Measurements from ENCODE around the gene DOK3.
A peak's percentile ranks its signal among the peaks of the same experiment; 100 is the strongest.

GRCh38 chr5:177553671-177554429 is 44.2 kb upstream of the DOK3 start:
- TF ChIP-seq POLR2A (IDR thresholded peaks at IDR 0.05) = peak in 1 of 2 donors; percentile 12
- TF ChIP-seq, protein P1, sequence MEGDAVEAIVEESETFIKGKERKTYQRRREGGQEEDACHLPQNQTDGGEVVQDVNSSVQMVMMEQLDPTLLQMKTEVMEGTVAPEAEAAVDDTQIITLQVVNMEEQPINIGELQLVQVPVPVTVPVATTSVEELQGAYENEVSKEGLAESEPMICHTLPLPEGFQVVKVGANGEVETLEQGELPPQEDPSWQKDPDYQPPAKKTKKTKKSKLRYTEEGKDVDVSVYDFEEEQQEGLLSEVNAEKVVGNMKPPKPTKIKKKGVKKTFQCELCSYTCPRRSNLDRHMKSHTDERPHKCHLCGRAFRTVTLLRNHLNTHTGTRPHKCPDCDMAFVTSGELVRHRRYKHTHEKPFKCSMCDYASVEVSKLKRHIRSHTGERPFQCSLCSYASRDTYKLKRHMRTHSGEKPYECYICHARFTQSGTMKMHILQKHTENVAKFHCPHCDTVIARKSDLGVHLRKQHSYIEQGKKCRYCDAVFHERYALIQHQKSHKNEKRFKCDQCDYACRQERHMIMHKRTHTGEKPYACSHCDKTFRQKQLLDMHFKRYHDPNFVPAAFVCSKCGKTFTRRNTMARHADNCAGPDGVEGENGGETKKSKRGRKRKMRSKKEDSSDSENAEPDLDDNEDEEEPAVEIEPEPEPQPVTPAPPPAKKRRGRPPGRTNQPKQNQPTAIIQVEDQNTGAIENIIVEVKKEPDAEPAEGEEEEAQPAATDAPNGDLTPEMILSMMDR (IDR thresholded peaks at IDR 0.05) = no peak
